DND-41 (cell line): ENCODE results near the gene TXK.

Experiments used
- ATAC-seq: fragments of 200-7000 bp; cut with Tn5 transposase; 3 replicates; pipeline ENCODE4 v1.9.1; 2021; ENCODE audit warnings: low read depth; ENCODE audit not compliant: insufficient read depth
- DNase-seq: peaks from one replicate; pipeline ENCODE4 v3.0.0-alpha.2; 2020
- H2AFZ ChIP-seq: 2 replicates; pipeline ENCODE4 v1.6.0; 2012; ENCODE audit warnings: low read depth, low read length
- H3K27ac ChIP-seq: 2 replicates; pipeline ENCODE4 v1.5.1; 2012; ENCODE audit warnings: low read length, inconsistent platforms
- H3K27me3 ChIP-seq: fragments of 200-600 bp; sonication (generic); 2 replicates; pipeline ENCODE4 v1.6.0; 2012; ENCODE audit warnings: low read length, mild to moderate bottlenecking, inconsistent platforms; ENCODE audit not compliant: insufficient read depth, poor library complexity
- H3K36me3 ChIP-seq: 2 replicates; pipeline ENCODE4 v1.5.1; 2012; ENCODE audit warnings: low read length, inconsistent platforms; ENCODE audit not compliant: insufficient read depth
- H3K4me1 ChIP-seq: 2 replicates; pipeline ENCODE4 v1.5.1; 2012; ENCODE audit warnings: mild to moderate bottlenecking, low read length; ENCODE audit not compliant: insufficient read depth
- H3K4me2 ChIP-seq: 2 replicates; pipeline ENCODE4 v1.6.0; 2012; ENCODE audit warnings: mild to moderate bottlenecking, moderate library complexity, low read length, inconsistent platforms; ENCODE audit not compliant: insufficient read depth
- H3K4me3 ChIP-seq, 2 experiments: fragments of 200-600 bp in 1 of 2; shearing (Covaris generic) in 1 of 2; 2 replicates each; pipeline ENCODE4 v1.5.1; 2012 to 2016; ENCODE audit warnings: inconsistent platforms in 2 of 2, low read length in 2 of 2, mild to moderate bottlenecking in 2 of 2, low read depth in 1 of 2, moderate library complexity in 1 of 2
- H3K79me2 ChIP-seq: 2 replicates; pipeline ENCODE4 v1.6.0; 2012; ENCODE audit warnings: low read length, inconsistent platforms; ENCODE audit not compliant: insufficient read depth
- H3K9ac ChIP-seq: 2 replicates; pipeline ENCODE4 v1.6.0; 2012; ENCODE audit warnings: low read depth, mild to moderate bottlenecking, inconsistent platforms, low read length, moderate library complexity
- H3K9me3 ChIP-seq: 2 replicates; pipeline ENCODE4 v1.5.1; 2012; ENCODE audit warnings: low read length, moderate library complexity, mild to moderate bottlenecking, inconsistent platforms; ENCODE audit not compliant: insufficient read depth, severe bottlenecking
- H4K20me1 ChIP-seq: 2 replicates; pipeline ENCODE4 v1.6.0; 2012; ENCODE audit warnings: low read length; ENCODE audit not compliant: insufficient read depth
- EZH2 ChIP-seq: IDR thresholded peaks from 3 replicates; pipeline ENCODE4 v1.6.1; 2012; ENCODE audit warnings: borderline replicate concordance, low read depth, mild to moderate bottlenecking, moderate library complexity, low read length, inconsistent platforms; ENCODE audit not compliant: severe bottlenecking
- TF ChIP-seq, protein P1 (sequence below): IDR thresholded peaks from 2 replicates; pipeline ENCODE4 v1.5.1; 2012; ENCODE audit warnings: borderline replicate concordance, low read length, moderate library complexity, mild to moderate bottlenecking; ENCODE audit not compliant: poor library complexity, severe bottlenecking; ENCODE audit errors: extremely low read depth

Gene TXK

DNA sequence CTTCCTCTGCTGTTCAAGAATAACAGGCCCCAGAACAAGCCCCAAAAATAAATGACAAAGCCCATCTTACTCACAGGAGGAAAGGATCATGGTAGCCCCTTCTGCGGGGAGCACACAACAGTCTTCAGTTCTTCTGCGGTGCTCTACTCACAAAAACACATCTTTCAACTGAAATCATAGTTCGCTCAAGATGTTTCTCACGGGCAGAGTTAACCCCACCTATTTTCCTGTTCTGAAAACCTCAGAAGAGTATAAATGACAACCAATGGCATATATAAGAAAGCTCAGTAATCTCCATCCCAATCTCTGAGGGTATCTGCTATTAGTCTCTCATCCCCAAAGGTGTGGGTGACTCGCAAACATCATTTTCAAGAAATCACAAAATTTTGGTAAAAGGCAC, at the start of gene TXK:
TXK (minus strand) TSS at position 170 of the 400 bp plus-strand sequence; CDS start at position 90, 80 bp downstream.
- no peaks in the 10 kb centered on the region for H4K20me1 ChIP-seq
- H3K4me2 ChIP-seq, result no peak within 1 kb of the TSS
- no peaks in the 10 kb centered on the region for H3K4me1 ChIP-seq
- no peak for ATAC-seq
- H2AFZ ChIP-seq, result no peak within 1 kb of the TSS
- H3K36me3 ChIP-seq, result no peaks in the 10 kb centered on the region
- no peak within 1 kb of the TSS for H3K9ac ChIP-seq
- no peak for TF ChIP-seq EZH2
- TF ChIP-seq, protein P1, sequence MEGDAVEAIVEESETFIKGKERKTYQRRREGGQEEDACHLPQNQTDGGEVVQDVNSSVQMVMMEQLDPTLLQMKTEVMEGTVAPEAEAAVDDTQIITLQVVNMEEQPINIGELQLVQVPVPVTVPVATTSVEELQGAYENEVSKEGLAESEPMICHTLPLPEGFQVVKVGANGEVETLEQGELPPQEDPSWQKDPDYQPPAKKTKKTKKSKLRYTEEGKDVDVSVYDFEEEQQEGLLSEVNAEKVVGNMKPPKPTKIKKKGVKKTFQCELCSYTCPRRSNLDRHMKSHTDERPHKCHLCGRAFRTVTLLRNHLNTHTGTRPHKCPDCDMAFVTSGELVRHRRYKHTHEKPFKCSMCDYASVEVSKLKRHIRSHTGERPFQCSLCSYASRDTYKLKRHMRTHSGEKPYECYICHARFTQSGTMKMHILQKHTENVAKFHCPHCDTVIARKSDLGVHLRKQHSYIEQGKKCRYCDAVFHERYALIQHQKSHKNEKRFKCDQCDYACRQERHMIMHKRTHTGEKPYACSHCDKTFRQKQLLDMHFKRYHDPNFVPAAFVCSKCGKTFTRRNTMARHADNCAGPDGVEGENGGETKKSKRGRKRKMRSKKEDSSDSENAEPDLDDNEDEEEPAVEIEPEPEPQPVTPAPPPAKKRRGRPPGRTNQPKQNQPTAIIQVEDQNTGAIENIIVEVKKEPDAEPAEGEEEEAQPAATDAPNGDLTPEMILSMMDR, result no peak
- H3K4me3 ChIP-seq, result no peak within 1 kb of the TSS
- no peak for DNase-seq
- peaks cover 5% of the 10 kb centered on the region for H3K27me3 ChIP-seq
- no peaks in the 10 kb centered on the region for H3K9me3 ChIP-seq
- H3K79me2 ChIP-seq, result no peaks in the 10 kb centered on the region
- no peak within 1 kb of the TSS for H3K27ac ChIP-seq

- no peak overlapping the region for H3K27ac ChIP-seq
- no peaks in the 10 kb centered on the region for H3K4me1 ChIP-seq
- DNase-seq, result no peak
- no peaks in the 10 kb centered on the region for H3K36me3 ChIP-seq
- H3K79me2 ChIP-seq, result no peaks in the 10 kb centered on the region
- no peak for ATAC-seq
- no peaks in the 10 kb centered on the region for H3K9me3 ChIP-seq
- no peak overlapping the region for H3K4me2 ChIP-seq
- H3K27me3 ChIP-seq, result no peaks in the 10 kb centered on the region
- no peak overlapping the region for H3K9ac ChIP-seq
- no peak overlapping the region for H3K4me3 ChIP-seq
- TF ChIP-seq, protein P1, result no peak
- no peak for TF ChIP-seq EZH2
- no peak overlapping the region for H2AFZ ChIP-seq
- no peaks in the 10 kb centered on the region for H4K20me1 ChIP-seq
Observed at GRCh38 chr4:48180234-48180633, 46.2 kb upstream of the TXK start.

GRCh38 chr4:48178931-48179330, 44.9 kb upstream of the TXK start:
- Histone ChIP-seq H3K27ac (no peak overlapping the region), H3K9me3 (no peaks in the 10 kb centered on the region), H3K79me2 (no peaks in the 10 kb centered on the region), H3K4me1 (no peaks in the 10 kb centered on the region), H3K4me3 (no peak overlapping the region), H3K36me3 (no peaks in the 10 kb centered on the region), H4K20me1 (no peaks in the 10 kb centered on the region), H3K4me2 (no peak overlapping the region), H3K27me3 (no peaks in the 10 kb centered on the region), H2AFZ (no peak overlapping the region), H3K9ac (no peak overlapping the region)
- DNase-seq (no peak), ATAC-seq (no peak)
- TF ChIP-seq, protein P1, result no peak
- no peak for TF ChIP-seq EZH2

DNA sequence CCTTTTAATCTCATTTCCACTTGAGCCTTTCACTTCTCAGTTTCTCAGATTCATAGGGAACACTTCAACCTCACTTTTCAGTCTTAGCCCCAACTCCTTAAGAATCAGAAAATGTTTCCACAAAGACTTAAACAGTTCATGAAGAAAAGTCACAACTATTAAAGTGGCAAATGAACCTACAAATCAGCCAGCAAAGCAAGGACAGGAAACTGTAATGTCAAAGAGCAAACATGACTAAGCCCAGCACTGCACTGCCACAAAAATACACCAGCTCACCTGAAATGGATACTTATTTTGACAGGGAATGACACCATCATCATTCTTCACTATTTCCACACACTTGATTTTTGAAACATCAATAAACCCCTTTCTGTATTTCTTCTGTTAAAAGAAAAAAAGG, 41.8 kb upstream of the TXK start:
- no peaks in the 10 kb centered on the region for H4K20me1 ChIP-seq
- H3K27me3 ChIP-seq, result no peaks in the 10 kb centered on the region
- ATAC-seq, result no peak
- no peaks in the 10 kb centered on the region for H3K79me2 ChIP-seq
- no peak overlapping the region for H3K4me2 ChIP-seq
- no peak for DNase-seq
- TF ChIP-seq EZH2, result no peak
- TF ChIP-seq, protein P1, result no peak
- H3K9ac ChIP-seq, result no peak overlapping the region
- no peaks in the 10 kb centered on the region for H3K36me3 ChIP-seq
- no peak overlapping the region for H3K4me3 ChIP-seq
- no peak overlapping the region for H3K27ac ChIP-seq
- H3K4me1 ChIP-seq, result no peaks in the 10 kb centered on the region
- H2AFZ ChIP-seq, result no peak overlapping the region
- no peaks in the 10 kb centered on the region for H3K9me3 ChIP-seq
